Tibial nerve (tissue), 3 donors: ENCODE measurements around the gene LGI2.

Source experiments
- CTCF ChIP-seq, 5 experiments: fragments of 200-600 bp in 3 of 5; fragments of 450-650 bp in 2 of 5; sonication (generic) in 3 of 5; IDR thresholded peaks; one replicate each; pipeline ENCODE4 v1.5.1; 2016 to 2019; ENCODE audit warnings: antibody characterized with exemption in 5 of 5, mild to moderate bottlenecking in 3 of 5, moderate library complexity in 2 of 5
- POLR2A ChIP-seq, 2 donors: fragments of 450-650 bp; IDR thresholded peaks; one replicate each; pipeline ENCODE4 v1.6.1; 2017; ENCODE audit warnings: antibody characterized with exemption in 2 of 2, mild to moderate bottlenecking in 2 of 2, moderate library complexity in 2 of 2

- TF ChIP-seq POLR2A (IDR thresholded peaks at IDR 0.05) (no peak), CTCF (IDR thresholded peaks at IDR 0.05) (no peak)
Measured at GRCh38 chr4:24956763-24957162, 74.0 kb downstream of the LGI2 start.
